ENCODE results near the gene SLC5A1.

- TF ChIP-seq, protein P1, sequence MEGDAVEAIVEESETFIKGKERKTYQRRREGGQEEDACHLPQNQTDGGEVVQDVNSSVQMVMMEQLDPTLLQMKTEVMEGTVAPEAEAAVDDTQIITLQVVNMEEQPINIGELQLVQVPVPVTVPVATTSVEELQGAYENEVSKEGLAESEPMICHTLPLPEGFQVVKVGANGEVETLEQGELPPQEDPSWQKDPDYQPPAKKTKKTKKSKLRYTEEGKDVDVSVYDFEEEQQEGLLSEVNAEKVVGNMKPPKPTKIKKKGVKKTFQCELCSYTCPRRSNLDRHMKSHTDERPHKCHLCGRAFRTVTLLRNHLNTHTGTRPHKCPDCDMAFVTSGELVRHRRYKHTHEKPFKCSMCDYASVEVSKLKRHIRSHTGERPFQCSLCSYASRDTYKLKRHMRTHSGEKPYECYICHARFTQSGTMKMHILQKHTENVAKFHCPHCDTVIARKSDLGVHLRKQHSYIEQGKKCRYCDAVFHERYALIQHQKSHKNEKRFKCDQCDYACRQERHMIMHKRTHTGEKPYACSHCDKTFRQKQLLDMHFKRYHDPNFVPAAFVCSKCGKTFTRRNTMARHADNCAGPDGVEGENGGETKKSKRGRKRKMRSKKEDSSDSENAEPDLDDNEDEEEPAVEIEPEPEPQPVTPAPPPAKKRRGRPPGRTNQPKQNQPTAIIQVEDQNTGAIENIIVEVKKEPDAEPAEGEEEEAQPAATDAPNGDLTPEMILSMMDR (conservative IDR thresholded peaks at IDR 0.05; ENCODE audit: low read depth in 2 of 2) = no peak
- TF ChIP-seq EZH2phosphoT487 (IDR thresholded peaks at IDR 0.05; ENCODE audit: unreplicated experiment) = no peak
- no peak for TF ChIP-seq CREB1 (CRISPR knock-in tag; IDR thresholded peaks at IDR 0.05; ENCODE audit: low read depth)
- TF ChIP-seq, protein P2, sequence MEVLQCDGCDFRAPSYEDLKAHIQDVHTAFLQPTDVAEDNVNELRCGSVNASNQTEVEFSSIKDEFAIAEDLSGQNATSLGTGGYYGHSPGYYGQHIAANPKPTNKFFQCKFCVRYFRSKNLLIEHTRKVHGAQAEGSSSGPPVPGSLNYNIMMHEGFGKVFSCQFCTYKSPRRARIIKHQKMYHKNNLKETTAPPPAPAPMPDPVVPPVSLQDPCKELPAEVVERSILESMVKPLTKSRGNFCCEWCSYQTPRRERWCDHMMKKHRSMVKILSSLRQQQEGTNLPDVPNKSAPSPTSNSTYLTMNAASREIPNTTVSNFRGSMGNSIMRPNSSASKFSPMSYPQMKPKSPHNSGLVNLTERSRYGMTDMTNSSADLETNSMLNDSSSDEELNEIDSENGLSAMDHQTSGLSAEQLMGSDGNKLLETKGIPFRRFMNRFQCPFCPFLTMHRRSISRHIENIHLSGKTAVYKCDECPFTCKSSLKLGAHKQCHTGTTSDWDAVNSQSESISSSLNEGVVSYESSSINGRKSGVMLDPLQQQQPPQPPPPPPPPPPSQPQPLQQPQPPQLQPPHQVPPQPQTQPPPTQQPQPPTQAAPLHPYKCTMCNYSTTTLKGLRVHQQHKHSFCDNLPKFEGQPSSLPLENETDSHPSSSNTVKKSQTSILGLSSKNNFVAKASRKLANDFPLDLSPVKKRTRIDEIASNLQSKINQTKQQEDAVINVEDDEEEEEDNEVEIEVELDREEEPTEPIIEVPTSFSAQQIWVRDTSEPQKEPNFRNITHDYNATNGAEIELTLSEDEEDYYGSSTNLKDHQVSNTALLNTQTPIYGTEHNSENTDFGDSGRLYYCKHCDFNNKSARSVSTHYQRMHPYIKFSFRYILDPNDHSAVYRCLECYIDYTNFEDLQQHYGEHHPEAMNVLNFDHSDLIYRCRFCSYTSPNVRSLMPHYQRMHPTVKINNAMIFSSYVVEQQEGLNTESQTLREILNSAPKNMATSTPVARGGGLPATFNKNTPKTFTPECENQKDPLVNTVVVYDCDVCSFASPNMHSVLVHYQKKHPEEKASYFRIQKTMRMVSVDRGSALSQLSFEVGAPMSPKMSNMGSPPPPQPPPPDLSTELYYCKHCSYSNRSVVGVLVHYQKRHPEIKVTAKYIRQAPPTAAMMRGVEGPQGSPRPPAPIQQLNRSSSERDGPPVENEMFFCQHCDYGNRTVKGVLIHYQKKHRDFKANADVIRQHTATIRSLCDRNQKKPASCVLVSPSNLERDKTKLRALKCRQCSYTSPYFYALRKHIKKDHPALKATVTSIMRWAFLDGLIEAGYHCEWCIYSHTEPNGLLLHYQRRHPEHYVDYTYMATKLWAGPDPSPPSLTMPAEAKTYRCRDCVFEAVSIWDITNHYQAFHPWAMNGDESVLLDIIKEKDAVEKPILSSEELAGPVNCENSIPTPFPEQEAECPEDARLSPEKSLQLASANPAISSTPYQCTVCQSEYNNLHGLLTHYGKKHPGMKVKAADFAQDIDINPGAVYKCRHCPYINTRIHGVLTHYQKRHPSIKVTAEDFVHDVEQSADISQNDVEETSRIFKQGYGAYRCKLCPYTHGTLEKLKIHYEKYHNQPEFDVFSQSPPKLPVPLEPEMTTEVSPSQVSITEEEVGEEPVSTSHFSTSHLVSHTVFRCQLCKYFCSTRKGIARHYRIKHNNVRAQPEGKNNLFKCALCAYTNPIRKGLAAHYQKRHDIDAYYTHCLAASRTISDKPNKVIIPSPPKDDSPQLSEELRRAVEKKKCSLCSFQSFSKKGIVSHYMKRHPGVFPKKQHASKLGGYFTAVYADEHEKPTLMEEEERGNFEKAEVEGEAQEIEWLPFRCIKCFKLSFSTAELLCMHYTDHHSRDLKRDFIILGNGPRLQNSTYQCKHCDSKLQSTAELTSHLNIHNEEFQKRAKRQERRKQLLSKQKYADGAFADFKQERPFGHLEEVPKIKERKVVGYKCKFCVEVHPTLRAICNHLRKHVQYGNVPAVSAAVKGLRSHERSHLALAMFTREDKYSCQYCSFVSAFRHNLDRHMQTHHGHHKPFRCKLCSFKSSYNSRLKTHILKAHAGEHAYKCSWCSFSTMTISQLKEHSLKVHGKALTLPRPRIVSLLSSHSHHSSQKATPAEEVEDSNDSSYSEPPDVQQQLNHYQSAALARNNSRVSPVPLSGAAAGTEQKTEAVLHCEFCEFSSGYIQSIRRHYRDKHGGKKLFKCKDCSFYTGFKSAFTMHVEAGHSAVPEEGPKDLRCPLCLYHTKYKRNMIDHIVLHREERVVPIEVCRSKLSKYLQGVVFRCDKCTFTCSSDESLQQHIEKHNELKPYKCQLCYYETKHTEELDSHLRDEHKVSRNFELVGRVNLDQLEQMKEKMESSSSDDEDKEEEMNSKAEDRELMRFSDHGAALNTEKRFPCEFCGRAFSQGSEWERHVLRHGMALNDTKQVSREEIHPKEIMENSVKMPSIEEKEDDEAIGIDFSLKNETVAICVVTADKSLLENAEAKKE (CRISPR knock-in tag; IDR thresholded peaks at IDR 0.05) = no peak
- TF ChIP-seq, protein P3, sequence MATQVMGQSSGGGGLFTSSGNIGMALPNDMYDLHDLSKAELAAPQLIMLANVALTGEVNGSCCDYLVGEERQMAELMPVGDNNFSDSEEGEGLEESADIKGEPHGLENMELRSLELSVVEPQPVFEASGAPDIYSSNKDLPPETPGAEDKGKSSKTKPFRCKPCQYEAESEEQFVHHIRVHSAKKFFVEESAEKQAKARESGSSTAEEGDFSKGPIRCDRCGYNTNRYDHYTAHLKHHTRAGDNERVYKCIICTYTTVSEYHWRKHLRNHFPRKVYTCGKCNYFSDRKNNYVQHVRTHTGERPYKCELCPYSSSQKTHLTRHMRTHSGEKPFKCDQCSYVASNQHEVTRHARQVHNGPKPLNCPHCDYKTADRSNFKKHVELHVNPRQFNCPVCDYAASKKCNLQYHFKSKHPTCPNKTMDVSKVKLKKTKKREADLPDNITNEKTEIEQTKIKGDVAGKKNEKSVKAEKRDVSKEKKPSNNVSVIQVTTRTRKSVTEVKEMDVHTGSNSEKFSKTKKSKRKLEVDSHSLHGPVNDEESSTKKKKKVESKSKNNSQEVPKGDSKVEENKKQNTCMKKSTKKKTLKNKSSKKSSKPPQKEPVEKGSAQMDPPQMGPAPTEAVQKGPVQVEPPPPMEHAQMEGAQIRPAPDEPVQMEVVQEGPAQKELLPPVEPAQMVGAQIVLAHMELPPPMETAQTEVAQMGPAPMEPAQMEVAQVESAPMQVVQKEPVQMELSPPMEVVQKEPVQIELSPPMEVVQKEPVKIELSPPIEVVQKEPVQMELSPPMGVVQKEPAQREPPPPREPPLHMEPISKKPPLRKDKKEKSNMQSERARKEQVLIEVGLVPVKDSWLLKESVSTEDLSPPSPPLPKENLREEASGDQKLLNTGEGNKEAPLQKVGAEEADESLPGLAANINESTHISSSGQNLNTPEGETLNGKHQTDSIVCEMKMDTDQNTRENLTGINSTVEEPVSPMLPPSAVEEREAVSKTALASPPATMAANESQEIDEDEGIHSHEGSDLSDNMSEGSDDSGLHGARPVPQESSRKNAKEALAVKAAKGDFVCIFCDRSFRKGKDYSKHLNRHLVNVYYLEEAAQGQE (IDR thresholded peaks at IDR 0.05; ENCODE audit: unreplicated experiment) = no peak
- TF ChIP-seq POLR2AphosphoS5 (IDR thresholded peaks at IDR 0.05; ENCODE audit: low read depth) = no peak
- no peak for TF ChIP-seq EZH2 (IDR thresholded peaks at IDR 0.05; ENCODE audit: low read depth, unreplicated experiment)
- no peak for TF ChIP-seq STAT1 (IDR thresholded peaks at IDR 0.05; ENCODE audit: unreplicated experiment)
- TF ChIP-seq ZNF331 (CRISPR knock-in tag; IDR thresholded peaks at IDR 0.05; ENCODE audit: low read depth) = no peak
Measured at GRCh38 chr22:32122899-32123298, 79.8 kb downstream of the SLC5A1 start.

Measured in GM23338 (cell line).